OCI-LY7 (cell line): Measurements from ENCODE around the gene NSUN7. TPM values are rescaled to one million over a fixed set of nuclear protein-coding genes. Genes with fewer than 3 reads are reported as not detected.

ENCODE experiments used
- BruUV-seq: library from RNA; stranded (reverse); fragments of 400-500 nt; replicated peaks from 2 replicates; lab custom pipeline; 2021; lab: Mats Ljungman, UMichigan
- CTCF ChIA-PET: fragments of 300-600 bp; sonication (Branson Sonifier 250); formaldehyde crosslinking; loops from one replicate; lab custom pipeline; 2022; ENCODE audit warnings: antibody characterized with exemption; ENCODE audit not compliant: unreplicated experiment; lab: Charles Lee
- POLR2A ChIA-PET: fragments of 300-600 bp; sonication (Branson Sonifier 250); formaldehyde crosslinking; loops from one replicate; lab custom pipeline; 2022; ENCODE audit warnings: antibody characterized with exemption; lab: Charles Lee
- DNase-seq: peaks from one replicate; pipeline ENCODE4 v3.0.0-alpha.2; 2015; ENCODE audit warnings: low spot score
- H2AFZ ChIP-seq: fragments of 200-600 bp; sonication (generic), shearing (Covaris generic); 2 replicates; pipeline ENCODE4 v1.6.1; 2014; ENCODE audit warnings: mild to moderate bottlenecking, antibody characterized with exemption, low read length, moderate library complexity
- H3K27ac ChIP-seq: fragments of 200-600 bp; sonication (generic); 2 replicates; pipeline ENCODE4 v1.5.1; 2014; ENCODE audit warnings: mixed run types, low read depth, mild to moderate bottlenecking, moderate library complexity, low read length, inconsistent platforms; ENCODE audit not compliant: poor library complexity, severe bottlenecking
- H3K36me3 ChIP-seq: fragments of 200-600 bp; sonication (generic); 2 replicates; pipeline ENCODE4 v1.6.1; 2014; ENCODE audit warnings: mild to moderate bottlenecking, antibody characterized with exemption, low read length, moderate library complexity, mixed read lengths; ENCODE audit not compliant: insufficient read depth
- H3K4me1 ChIP-seq: fragments of 200-600 bp; sonication (generic); 2 replicates; pipeline ENCODE4 v1.5.1; 2014; ENCODE audit warnings: mild to moderate bottlenecking, low read length; ENCODE audit not compliant: insufficient read depth, poor library complexity, severe bottlenecking
- H3K4me2 ChIP-seq: fragments of 200-600 bp; sonication (generic); 2 replicates; pipeline ENCODE4 v1.6.1; 2014; ENCODE audit warnings: mild to moderate bottlenecking, low read length
- H3K4me3 ChIP-seq: fragments of 200-600 bp; sonication (generic); 2 replicates; pipeline ENCODE4 v1.5.1; 2014; ENCODE audit warnings: mild to moderate bottlenecking, low read depth, low read length; ENCODE audit not compliant: poor library complexity, severe bottlenecking
- H3K79me2 ChIP-seq: fragments of 200-600 bp; sonication (generic); 2 replicates; pipeline ENCODE4 v1.6.1; 2016; ENCODE audit warnings: low read depth, mild to moderate bottlenecking, low read length, moderate library complexity, mixed read lengths; ENCODE audit not compliant: insufficient read depth
- H3K9me2 ChIP-seq: fragments of 200-600 bp; sonication (generic); 2 replicates; pipeline ENCODE4 v1.6.1; 2016; ENCODE audit warnings: mild to moderate bottlenecking, low read length, mixed read lengths; ENCODE audit not compliant: insufficient read depth
- H3K9me3 ChIP-seq: fragments of 200-600 bp; sonication (generic); 2 replicates; pipeline ENCODE4 v1.6.1; 2014; ENCODE audit warnings: mild to moderate bottlenecking, mixed run types, low read length, mixed read lengths
- H4K20me1 ChIP-seq: fragments of 200-600 bp; sonication (generic); 2 replicates; pipeline ENCODE4 v1.6.1; 2014; ENCODE audit warnings: mild to moderate bottlenecking, antibody characterized with exemption, low read length, moderate library complexity, mixed read lengths; ENCODE audit not compliant: insufficient read depth
- EZH2phosphoT487 ChIP-seq: fragments of 200-600 bp; sonication (generic); IDR thresholded peaks from 2 replicates; pipeline ENCODE4 v1.6.1; 2018; ENCODE audit warnings: low read depth, borderline replicate concordance, mild to moderate bottlenecking, mixed run types, antibody characterized with exemption, low read length, moderate library complexity, mixed read lengths
- intact Hi-C: fragments of 100-400 bp; cut with micrococcal nuclease; formaldehyde crosslinking; loops from one replicate; pipeline ENCODE4 v1.10.0; 2022; ENCODE audit not compliant: unreplicated experiment
- total RNA-seq, 2 experiments: library from RNA; depleted of rRNA in 1 of 2; stranded (reverse); fragments of >200 nt in 1 of 2; shearing (Covaris generic) in 1 of 2; gene quantifications; 2 replicates each; pipeline ENCODE4 v1.2.3, GENCODE V29; 2014 to 2022
- TF ChIP-seq, protein P1 (sequence below): fragments of 200-600 bp; sonication (generic); conservative IDR thresholded peaks from 2 replicates; pipeline ENCODE4 v1.5.1; 2014; ENCODE audit warnings: mild to moderate bottlenecking, antibody characterized with exemption, low read length, moderate library complexity, mixed read lengths

NSUN7 gene
- total RNA-seq, 2 experiments from 2014 or later, result 0.13 TPM; not detected in 1

DNA sequence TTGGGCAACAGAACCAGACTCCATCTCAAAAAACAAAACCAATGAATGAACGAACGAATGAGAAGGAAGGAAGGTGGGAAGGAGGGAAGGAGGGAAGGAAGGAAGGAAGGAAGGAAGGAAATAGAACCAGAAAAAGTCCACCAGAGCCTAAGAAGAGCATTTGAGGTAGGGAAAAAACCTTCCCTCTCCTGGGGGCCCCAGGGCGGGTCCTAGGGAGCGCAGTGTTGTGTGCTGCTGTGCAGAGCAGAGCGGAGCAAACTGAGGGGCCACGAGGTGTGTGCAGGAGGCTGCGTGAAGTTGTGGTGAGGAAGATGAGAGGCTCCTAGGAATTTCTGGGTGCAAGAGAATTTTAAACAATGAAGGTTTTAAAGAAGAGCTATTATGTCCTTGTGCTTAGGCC lies 16.0 kb upstream of the NSUN7 start:
- intact Hi-C loops, result loop anchor here (10.0 kb wide), 1 partner anchor 931 kb away; no protein-coding TSS in a partner anchor
- CTCF ChIA-PET, result no interaction called here
- H2AFZ ChIP-seq, result no peak overlapping the region
- no peaks in the 10 kb centered on the region for H4K20me1 ChIP-seq
- no peaks in the 10 kb centered on the region for H3K79me2 ChIP-seq
- H3K4me3 ChIP-seq, result no peak overlapping the region
- TF ChIP-seq, protein P1, sequence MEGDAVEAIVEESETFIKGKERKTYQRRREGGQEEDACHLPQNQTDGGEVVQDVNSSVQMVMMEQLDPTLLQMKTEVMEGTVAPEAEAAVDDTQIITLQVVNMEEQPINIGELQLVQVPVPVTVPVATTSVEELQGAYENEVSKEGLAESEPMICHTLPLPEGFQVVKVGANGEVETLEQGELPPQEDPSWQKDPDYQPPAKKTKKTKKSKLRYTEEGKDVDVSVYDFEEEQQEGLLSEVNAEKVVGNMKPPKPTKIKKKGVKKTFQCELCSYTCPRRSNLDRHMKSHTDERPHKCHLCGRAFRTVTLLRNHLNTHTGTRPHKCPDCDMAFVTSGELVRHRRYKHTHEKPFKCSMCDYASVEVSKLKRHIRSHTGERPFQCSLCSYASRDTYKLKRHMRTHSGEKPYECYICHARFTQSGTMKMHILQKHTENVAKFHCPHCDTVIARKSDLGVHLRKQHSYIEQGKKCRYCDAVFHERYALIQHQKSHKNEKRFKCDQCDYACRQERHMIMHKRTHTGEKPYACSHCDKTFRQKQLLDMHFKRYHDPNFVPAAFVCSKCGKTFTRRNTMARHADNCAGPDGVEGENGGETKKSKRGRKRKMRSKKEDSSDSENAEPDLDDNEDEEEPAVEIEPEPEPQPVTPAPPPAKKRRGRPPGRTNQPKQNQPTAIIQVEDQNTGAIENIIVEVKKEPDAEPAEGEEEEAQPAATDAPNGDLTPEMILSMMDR, result no peak
- no peak for TF ChIP-seq EZH2phosphoT487
- BruUV-seq, result no TSS peak
- no peaks in the 10 kb centered on the region for H3K4me1 ChIP-seq
- H3K9me3 ChIP-seq, result no peaks in the 10 kb centered on the region
- no peaks in the 10 kb centered on the region for H3K9me2 ChIP-seq
- H3K4me2 ChIP-seq, result no peak overlapping the region
- no peak overlapping the region for H3K27ac ChIP-seq
- DNase-seq, result no peak
- POLR2A ChIA-PET, result interaction anchor here (0.6 to 1.0 kb wide), 6 partner anchors 42 to 336 kb away, joined by 3 to 11 read pairs (median 5); no protein-coding TSS in a partner anchor
- H3K36me3 ChIP-seq, result no peaks in the 10 kb centered on the region

DNA sequence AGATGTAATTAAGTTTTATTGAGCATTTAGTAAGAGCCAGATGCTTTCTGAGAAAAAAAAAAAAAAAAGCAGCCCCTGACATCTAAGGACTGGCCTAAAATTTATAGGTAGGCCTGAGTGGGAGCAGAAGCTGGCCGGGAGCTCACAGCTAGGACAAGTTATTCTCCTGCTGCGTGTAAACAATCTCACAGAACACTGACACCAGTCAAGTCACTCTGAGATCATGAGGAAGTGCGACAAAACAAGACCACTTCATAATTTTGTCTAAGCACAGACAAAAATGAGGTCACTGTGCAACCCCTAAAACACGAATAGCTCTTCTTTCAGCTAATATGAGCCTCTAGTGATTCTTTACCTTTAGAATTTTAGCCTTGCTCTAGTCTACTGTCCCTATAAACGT lies 15.3 kb upstream of the NSUN7 start:
- H3K4me3 ChIP-seq, result no peak overlapping the region
- POLR2A ChIA-PET, result interaction anchor here (0.6 to 1.0 kb wide), 8 partner anchors 22 to 337 kb away, joined by 3 to 11 read pairs (median 4); no protein-coding TSS in a partner anchor

DNA sequence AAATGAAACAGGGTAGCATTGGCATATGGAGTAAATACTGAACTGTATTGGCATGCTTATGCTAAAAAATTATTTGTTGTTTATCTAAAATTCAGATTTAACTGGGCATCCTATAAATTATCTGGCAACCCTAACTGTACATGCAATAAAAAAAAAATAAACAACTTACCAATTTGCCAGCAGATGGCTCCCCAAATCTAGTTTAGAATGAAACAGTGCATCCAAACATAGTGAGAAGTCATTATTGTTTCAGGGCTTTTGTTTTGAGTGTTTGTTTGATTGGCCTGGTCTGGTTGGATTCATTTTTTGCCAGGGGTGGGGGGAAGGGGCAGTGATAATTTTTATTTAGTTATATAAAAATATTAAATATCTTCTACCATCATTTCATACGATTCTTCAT lies 12.8 kb upstream of the NSUN7 start:
- peak; percentile 52 for DNase-seq

More for the DNA sequence above, 15.3 kb upstream of the NSUN7 start:
- Histone ChIP-seq H3K27ac (no peak overlapping the region), H3K4me2 (no peak overlapping the region), H3K36me3 (no peaks in the 10 kb centered on the region), H3K4me1 (no peaks in the 10 kb centered on the region), H4K20me1 (no peaks in the 10 kb centered on the region), H3K79me2 (no peaks in the 10 kb centered on the region), H3K9me2 (no peaks in the 10 kb centered on the region), H3K9me3 (no peaks in the 10 kb centered on the region), H2AFZ (no peak overlapping the region)
- no TSS peak for BruUV-seq
- no peak for DNase-seq
- intact Hi-C loops, result loop anchor here (10.0 kb wide), 1 partner anchor 930 kb away; no protein-coding TSS in a partner anchor
- TF ChIP-seq, protein P1, result no peak
- TF ChIP-seq EZH2phosphoT487, result no peak
- CTCF ChIA-PET, result interaction anchor here (1.0 kb wide), 1 partner anchor 163 kb away, joined by 3 read pairs; no protein-coding TSS in a partner anchor

More for the DNA sequence above, 12.8 kb upstream of the NSUN7 start:
- H3K4me1 ChIP-seq, result no peaks in the 10 kb centered on the region
- H3K27ac ChIP-seq, result no peak overlapping the region
- ChIA-PET CTCF (no interaction called here), POLR2A (no interaction called here)
- no peaks in the 10 kb centered on the region for H3K9me2 ChIP-seq
- no peak overlapping the region for H3K4me3 ChIP-seq
- intact Hi-C loops, result loop anchor here (5.0 to 10.0 kb wide), 3 partner anchors 105 to 928 kb away; no protein-coding TSS in a partner anchor
- no peaks in the 10 kb centered on the region for H3K36me3 ChIP-seq
- TF ChIP-seq, protein P1, result peak; percentile 79
- TF ChIP-seq EZH2phosphoT487, result no peak
- no peak overlapping the region for H3K4me2 ChIP-seq
- H4K20me1 ChIP-seq, result no peaks in the 10 kb centered on the region
- BruUV-seq, result no TSS peak
- no peaks in the 10 kb centered on the region for H3K79me2 ChIP-seq
- no peaks in the 10 kb centered on the region for H3K9me3 ChIP-seq
- H2AFZ ChIP-seq, result no peak overlapping the region
